ENCODE measurements around the gene IL4. TPM values are rescaled to one million over a fixed set of nuclear protein-coding genes. Genes with fewer than 3 reads are reported as not detected.

Gene IL4
- total and polyA plus RNA-seq, 9 of the 15 experiments (the other 6 are each of a cell fraction or from before 2014, with no cell fraction given), result 0.22 to 0.62 TPM; not detected in 7

- TF ChIP-seq ZBTB2 (IDR thresholded peaks at IDR 0.05) (peak; percentile 41; the same call in 1 of the 2 replicates), JUNB (CRISPR knock-in tag; conservative IDR thresholded peaks at IDR 0.05) (no peak), HDAC2 (IDR thresholded peaks at IDR 0.05) (0 out of 2 replicates have a peak, but pooled peaks have one; percentile 75), NFE2 (IDR thresholded peaks at IDR 0.05; ENCODE audit: low read depth) (no peak), MLLT1 (IDR thresholded peaks at IDR 0.05) (no peak), SMARCB1 (IDR thresholded peaks at IDR 0.05; ENCODE audit: insufficient read length, low read depth) (no peak), ZNF764 (CRISPR knock-in tag; IDR thresholded peaks at IDR 0.05; ENCODE audit: low read depth) (no peak), CXXC5 (CRISPR knock-in tag; IDR thresholded peaks at IDR 0.05) (peak; percentile 82), ZC3H11A (IDR thresholded peaks at IDR 0.05; ENCODE audit: low read depth, low read length) (no peak), ELF1 (tag; IDR thresholded peaks at IDR 0.05) (no peak), ZNF224 (CRISPR knock-in tag; IDR thresholded peaks at IDR 0.05) (no peak), LARP7 (IDR thresholded peaks at IDR 0.05) (no peak), BCL6 (CRISPR knock-in tag; IDR thresholded peaks at IDR 0.05) (no peak), PREB (CRISPR knock-in tag; IDR thresholded peaks at IDR 0.05) (no peak), PHB2 (IDR thresholded peaks at IDR 0.05; ENCODE audit: low read depth) (peak; percentile 98), TSC22D4 (tag; IDR thresholded peaks at IDR 0.05) (no peak), ZNF778 (CRISPR knock-in tag; IDR thresholded peaks at IDR 0.05) (no peak), MITF (IDR thresholded peaks at IDR 0.05) (peak; percentile 62), ZBED1 (IDR thresholded peaks at IDR 0.05) (peak; percentile 87), EP300 (IDR thresholded peaks at IDR 0.05; ENCODE audit: low read length) (peak; percentile 97), ZNF584 (CRISPR knock-in tag; IDR thresholded peaks at IDR 0.05; ENCODE audit: low read depth) (no peak), ZNF3 (CRISPR knock-in tag; IDR thresholded peaks at IDR 0.05) (no peak), ZNF586 (CRISPR knock-in tag; conservative IDR thresholded peaks at IDR 0.05) (no peak), HES1 (IDR thresholded peaks at IDR 0.05; ENCODE audit: low read depth) (peak; percentile 78)
These were observed 21.8 kb upstream of the IL4 start (continued) for GRCh38 chr5:132651838-132652469.

Measured in K562 (cell line).